Stimulated activated CD8-positive, alpha-beta memory T cell treated with anti-CD3 and anti-CD28 coated beads, Interleukin-7, amount 100 ng/mL, for 48 hours (primary cell): Measurements from ENCODE around the gene SMG6.
A peak's percentile ranks its signal among the peaks of the same experiment; 100 is the strongest.

ENCODE experiments used
- DNase-seq, 2 donors: peaks; one replicate each; pipeline ENCODE4 v3.0.0-alpha.2; 2020; ENCODE audit warnings: low read depth in 1 of 2; ENCODE audit errors: extremely low read depth in 1 of 2

SMG6 gene

DNA sequence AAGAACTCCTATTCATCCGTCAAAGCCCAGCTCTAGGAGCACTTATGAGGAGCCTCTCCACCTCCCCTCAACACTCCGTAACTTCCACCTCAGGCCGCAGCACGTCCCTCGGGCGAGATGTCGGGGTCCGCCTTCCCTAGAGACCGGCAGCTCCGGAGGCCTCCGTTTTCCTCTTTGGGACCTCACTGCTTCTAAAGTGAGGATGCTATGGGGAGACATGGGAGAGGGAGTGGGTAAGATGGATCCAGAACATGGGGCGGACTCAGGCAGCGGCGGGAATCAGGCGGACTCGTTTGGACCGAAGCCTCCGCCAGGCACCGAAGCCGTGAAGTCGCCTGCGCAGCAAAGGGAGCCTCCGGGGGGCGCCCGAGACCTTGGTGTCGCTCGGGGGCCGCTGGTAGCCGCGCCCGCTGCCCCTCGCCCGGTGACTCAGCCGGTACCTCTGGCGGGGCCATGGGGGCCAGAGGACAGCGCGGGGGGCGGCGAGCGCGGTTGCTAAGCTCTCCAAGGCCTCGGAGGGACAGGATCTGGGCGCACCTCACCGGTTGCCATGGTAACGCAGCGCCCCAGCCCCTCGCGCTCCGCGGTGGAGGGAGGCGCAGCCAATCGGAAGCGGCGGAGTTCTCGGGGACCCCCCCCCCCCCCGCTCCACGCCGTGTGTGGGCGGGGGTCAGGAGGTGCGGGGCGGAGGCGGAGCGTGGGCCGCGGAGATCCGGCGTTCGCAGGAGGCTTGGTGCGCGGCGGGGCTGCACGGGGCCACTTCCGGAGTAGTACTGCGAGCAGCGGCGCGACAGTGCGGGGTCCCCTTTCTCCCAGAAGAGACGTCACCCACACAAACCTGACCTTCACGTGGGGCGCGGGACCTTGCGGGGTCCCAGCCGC lies 250.0 kb downstream of the SMG6 start:
- peak; percentile 71 to 76 for DNase-seq

DNA sequence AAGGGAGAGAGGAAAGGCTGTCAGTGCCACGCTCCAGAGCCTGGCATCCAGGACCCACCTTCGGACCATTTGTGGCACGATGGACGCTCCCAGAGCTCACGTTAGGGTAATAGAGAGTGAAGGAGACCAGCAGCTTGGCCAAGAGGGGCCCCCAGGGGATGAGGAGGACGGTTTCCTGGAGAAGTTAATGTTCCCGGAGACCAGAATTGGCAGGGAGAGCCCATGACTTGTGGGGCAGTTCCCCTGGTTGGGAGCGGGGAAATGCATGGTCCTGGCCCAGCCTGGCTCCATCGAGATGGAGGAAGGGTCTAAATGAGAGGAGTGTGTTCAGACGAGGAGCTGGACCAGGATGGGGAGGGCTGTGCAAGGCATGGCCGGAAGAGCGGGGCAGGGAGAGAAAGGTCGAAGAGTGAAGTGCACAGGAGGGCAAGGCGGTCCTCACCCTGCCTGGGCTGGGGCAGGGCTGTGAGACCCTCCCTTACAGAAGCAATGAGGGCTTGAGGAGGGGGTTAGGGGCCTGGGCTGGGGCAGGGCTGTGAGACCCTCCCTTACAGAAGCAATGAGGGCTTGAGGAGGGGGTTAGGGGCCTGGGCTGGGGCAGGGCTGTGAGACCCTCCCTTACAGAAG lies 251.5 kb downstream of the SMG6 start:
- DNase-seq = no peak

DNA sequence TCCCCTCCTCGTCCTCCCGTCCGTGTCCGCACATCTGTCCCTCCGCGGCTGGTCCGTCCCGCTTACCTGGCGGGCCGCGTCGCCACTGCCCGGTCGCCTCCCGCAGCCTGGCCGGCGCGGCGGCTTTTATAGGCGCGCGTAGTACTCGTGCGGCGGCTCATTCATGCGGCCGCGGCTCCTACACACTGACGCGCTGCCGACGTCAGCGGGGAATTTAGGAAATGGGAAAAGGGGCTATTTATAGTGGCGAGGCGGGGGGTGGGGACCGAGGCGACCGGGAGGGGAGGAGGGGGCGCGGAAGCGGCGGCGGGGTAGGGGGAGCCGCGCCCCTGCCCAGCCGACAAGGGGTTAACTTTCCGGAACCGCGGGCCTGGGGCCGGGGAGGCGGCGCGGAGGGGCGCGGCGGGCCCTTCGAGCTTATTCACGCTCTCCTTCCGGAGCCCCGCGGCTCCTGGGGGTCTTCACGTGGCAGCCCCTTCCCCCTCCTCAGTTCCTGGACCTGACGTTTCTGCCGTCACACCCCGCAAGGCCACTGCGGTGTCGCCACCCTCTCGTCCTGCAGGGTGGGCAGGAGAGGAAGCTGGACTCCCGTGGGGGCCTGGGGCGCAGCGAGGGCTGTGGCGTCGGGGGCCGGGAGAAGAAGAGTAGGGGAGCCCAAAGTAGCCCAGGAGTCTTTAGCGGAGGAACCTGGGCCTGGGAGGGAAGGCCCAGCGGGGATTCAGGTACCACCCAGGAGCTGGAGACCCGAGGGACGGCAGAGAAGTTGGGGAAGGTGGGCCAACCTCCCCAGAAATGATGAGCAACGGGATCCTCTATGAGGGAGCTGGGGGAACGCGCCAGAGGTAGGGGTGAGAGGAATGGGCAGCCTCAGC lies 252.3 kb downstream of the SMG6 start:
- no peak for DNase-seq

DNA sequence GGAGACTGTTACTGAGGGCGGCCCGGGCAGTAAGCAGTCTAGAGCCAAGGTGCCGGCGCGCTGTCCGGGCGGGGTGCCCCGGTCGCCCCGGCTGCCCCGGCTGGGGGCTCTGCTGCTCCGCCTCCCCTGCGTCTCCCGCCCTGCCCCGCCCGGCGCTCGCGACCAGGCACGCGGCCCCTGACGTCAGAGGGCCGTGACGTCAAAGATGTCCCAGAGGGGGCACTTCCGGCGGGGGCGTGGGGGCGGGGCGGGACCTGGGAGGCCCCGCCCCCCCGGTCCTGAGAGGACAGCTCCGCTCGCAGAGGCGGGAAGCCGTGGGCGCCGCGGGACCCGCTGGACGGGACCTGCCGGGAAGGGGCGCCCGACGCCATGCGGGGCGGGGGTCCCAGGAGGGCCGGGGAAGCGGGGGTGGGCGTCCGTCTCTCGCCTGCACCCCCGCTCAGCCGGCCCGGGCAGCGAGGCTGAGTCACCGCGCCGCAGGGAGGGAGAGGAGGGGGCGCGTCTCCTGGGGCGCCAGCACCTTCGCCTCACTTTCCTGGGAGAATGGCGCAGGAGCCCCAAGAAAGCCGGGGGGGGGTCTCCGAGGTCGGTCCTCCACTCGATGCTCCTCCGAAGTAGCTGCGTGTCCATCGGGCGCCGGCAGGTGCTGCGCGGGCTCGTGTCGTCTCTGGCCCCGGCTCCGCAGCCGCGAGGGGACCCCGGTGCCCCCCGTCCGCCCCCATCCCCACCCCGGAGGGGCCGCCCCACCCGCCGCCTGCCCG lies 253.1 kb downstream of the SMG6 start:
- DNase-seq = no peak

DNA sequence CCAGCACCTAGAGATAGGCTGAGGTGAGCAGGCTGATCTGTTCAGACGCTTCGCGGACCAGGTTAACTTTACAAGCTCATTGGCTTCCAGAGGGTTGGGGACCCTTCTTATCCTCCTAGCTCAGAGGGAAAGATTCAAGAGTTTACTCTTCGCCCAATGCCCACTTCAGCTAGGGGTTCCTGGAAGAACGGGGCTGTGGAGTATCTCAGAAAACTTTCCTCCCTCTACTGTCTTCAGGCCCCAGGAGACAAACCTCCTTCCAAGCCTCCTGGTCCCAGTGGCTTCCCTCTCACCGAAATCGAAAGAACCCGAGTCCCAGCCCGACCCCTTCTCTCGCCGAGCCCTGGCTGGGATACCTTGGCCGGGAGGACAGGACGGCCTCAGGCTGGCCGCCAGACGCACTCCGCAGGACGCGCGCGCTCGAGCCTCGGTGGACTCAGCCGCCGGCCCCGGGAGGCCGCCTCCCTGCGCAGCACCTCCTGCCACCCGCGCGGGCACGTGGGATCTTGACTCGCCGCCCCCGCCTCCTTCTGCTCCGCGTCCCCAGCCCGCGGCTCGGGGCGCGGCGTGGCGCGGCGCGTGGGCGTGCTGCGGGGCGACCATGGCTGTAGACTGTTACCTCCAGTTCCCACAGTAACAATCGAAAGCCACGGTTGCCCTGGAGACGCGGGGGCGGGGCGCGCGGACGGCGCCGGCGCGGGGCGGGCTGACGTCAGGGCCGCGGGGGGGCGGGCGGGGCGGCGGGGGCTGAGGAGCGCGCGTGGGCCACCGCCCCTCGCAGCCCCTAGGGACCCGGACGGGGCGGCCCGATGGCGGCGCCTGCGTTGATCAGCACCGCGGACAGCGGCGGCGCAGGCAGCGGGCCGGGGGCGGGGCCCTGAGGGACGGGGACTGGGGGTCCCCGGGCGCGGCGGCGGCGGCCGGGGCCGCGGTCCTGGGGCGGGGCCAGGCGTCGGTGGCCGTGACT lies 254.0 kb downstream of the SMG6 start:
- DNase-seq = peak; percentile 77 to 79

DNA sequence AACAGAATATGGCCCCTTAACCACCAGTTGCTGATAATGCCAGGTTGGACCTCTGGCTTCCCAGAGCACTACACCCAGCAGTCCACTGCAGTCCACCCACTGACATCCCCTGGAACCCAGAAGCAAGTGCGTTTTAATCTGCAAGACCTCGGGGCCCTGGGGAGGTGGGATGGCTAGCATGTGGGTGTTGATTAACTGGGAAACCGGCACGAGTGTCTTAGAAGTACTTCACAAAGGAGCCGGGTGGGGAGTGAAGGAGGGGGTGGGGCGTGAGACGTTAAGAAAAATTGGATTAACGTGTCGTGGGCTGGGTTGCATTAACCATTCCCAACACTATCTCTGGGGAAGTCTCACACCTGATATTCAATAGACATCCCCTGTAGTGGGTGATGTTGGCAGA lies 254.8 kb downstream of the SMG6 start:
- no peak for DNase-seq

DNA sequence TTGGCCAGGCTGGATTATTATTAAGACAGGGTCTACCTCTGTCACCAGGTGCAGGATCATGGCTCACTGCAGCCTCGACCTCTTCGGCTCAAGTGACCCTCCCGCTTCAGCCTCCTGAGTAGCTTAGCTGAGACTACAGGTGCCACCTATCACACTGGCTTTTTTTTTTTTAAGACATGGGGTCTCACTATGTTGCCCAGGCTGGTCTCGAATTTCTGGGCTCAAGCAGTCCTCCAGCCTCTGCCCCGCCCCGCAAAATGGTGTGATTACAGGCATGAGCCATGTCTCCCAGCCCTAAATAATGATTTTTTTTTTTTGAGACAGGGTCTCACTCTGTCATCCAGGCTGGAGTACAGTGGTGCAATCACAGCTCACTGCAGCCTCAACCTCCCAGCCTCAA lies 256.0 kb downstream of the SMG6 start:
- DNase-seq = no peak

DNA sequence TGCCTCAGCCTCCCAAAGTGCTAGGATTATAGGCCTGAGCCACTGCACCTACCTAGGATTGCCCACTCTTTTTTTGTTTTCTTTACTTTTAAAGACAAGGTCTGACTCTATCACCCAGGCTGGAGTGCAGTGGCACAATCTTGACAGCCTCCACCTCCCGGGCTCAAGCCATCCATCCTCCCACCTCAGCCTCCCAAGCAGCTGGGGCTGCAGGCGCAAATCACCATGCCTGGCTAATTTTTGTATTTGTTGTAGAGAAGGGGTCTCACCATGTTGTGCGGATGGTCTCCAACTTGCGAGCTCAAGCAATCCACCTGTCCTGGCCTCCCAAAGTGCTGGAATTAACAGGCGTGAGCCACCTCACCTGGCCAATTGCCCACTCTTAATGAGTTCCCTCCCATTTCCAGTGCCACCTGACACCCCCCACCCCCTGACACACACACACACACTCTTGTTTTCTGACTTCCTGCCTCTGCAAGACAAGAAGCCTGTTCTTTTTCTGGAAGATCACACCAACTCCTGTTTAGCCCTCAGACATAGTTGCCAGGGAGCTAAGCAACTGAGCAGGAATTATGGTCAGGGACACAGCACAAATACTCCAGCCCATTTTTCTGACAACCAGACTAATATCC lies 259.2 kb downstream of the SMG6 start:
- DNase-seq = no peak

DNA sequence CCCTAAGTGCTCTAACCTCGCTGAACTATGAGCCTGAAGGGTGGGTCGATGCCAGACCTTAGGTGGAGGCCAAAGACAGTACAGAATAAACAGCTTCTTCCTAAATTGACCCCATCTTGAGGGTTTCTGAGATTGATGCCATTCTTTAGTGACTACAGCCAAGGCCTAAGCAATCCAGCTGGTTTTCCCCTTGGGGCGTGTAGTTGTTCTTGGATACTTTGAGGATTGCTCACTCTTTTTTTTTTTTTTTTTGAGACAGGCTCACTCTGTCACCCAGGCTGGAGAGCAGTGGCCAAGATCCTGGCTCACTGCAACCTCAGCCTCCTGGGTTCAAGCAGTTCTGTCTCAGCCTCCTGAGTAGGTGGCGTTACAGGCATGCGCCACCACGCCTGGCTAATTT lies 259.8 kb downstream of the SMG6 start:
- no peak for DNase-seq

DNA sequence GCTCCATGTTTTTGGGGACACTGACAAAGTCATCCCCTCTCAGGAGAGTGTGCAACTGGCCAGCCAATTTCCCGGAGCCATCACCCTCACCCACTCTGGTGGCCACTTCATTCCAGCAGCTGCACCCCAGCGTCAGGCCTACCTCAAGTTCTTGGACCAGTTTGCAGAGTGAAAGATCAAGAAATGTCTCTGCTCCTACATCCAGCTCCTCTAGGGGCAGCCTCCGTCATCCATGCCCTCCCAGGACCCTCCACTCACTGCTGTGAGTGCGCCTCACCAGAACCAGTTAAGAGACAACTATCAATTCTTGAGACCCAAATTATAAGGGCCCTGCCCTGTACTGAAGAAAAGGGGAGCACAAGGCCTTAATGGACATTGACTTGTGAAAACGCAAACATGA lies 260.7 kb downstream of the SMG6 start:
- DNase-seq = no peak

DNA sequence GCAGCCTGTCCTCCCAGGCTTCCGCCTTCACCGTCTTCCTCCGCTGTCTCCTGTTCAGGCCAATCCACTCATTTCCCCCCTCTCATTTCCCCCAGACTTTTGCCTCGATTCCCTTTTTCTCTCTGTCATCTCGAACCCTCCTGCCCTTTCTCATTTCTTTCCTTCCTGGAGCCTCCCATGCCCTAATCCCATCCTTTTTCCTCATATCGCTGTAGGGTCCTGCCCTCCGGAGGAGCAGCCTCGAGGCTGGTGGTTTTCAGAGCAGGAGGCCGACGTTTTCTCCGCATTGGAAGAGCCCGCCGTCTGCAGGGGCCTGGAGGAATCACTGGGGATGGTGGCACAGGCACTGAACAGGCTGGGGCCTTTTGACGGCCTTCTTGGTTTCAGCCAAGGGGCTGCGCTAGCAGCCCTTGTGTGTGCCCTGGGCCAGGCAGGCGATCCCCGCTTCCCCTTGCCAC lies 261.2 kb downstream of the SMG6 start:
- no peak for DNase-seq

DNA sequence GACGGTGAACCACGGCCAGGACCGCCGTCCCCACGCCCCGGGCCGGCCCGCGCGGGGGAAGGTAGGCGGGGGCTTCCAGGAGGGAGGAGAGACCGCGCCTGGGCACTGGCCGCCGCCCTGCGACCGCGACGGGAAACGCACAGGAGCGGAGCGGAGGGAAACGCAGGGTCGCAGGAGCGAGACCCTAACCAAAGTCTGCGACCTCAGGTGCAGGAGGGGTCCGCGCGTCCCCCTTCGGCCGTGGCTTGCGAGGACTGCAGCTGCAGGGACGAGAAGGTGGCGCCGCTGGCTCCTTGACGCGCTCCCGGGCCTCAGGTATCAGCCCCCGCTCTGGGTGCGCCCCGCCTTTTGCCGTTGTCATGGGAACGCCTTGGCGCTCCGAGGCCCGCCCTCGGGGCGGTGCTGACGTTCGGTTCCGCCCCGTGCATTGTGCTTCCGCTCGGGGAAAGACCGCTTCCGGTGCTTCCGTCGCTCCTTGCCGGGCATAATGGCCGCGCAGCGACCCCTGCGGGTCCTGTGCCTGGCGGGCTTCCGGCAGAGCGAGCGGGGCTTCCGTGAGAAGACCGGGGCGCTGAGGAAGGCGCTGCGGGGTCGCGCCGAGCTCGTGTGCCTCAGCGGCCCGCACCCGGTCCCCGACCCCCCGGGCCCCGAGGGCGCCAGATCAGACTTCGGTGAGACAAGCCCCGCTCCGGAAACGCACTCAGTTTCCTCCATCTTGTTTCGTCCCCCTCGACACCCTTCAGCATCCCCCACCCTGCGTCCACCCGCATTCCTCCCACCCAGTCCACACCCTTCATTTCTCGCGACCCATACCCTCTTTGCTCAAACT lies 261.8 kb downstream of the SMG6 start, which contains the start of gene OVCA2:
TSS of gene OVCA2 (plus strand) at position 462 of the 829 bp plus-strand sequence. CDS start at position 488, 26 bp downstream.
- DNase-seq = peak; percentile 93 to 95

DNA sequence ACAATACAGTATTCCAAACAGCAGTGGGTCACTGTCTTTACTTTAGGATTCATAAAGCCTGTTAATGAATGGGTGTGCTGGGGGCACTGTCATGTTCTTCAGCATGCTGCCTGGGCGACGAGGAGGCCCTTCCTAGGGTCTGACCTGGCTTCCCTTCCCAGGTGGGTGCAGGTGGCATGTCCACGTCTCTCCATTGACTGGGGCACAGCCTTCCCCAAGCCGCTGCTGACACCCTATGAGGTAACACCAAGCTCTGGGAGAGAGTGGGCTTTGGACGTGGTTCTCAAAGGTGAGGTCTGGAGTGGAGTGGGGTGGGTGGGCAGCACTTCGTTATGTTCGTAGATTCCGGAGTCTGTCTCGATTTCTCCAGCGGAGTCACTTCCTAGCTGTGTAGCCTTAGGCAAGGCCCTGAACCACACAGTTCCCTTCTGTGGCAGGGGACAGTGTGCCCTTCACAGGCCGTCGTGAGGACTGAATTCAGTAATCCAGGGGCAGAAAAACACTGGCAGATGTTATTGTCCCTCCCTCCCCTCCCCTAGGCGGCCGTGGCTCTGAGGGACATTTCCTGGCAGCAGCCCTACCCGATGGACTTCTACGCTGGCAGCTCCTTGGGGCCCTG lies 262.5 kb downstream of the SMG6 start:
- DNase-seq = no peak

DNA sequence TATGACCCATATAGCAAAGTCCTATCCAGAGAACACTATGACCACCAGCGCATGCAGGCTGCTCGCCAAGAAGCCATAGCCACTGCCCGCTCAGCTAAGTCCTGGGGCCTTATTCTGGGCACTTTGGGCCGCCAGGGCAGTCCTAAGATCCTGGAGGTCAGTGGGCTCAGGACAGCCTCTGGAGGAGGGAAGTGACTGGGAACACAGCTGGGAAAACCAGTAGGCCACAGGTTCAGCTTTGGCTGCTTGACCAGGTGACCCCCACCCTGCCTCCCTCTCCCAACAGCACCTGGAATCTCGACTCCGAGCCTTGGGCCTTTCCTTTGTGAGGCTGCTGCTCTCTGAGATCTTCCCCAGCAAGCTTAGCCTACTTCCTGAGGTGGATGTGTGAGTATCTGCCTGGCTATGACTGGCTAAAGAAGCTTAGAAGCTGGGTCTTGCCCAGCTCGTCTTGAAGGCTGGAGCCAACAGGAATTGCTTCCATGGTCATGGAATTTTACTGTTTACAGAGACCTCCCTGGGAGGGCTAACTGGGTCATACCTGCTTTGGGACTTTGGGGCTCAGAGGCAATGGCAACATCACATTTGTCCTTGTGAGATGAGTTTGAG lies 263.3 kb downstream of the SMG6 start:
- DNase-seq = no peak

DNA sequence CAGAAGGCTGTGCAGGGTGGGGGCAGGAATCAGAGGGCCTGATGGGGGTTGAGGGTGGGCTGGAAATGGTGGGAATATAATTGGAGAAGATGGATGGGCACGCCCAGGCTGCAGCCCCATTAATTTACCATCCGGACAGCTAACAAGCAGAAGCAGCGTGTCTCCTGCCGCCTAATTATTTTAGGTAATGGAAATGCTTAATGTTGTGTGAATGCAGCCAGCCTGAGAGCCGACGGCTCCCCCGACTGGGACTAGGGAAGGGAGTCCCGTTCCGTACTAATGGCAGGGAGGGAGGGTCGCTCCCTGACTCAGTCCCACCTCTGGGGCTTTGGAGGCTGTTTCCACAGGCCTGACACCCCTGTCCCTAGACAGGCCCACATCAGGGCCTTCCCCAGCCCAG lies 266.4 kb downstream of the SMG6 start:
- no peak for DNase-seq

DNA sequence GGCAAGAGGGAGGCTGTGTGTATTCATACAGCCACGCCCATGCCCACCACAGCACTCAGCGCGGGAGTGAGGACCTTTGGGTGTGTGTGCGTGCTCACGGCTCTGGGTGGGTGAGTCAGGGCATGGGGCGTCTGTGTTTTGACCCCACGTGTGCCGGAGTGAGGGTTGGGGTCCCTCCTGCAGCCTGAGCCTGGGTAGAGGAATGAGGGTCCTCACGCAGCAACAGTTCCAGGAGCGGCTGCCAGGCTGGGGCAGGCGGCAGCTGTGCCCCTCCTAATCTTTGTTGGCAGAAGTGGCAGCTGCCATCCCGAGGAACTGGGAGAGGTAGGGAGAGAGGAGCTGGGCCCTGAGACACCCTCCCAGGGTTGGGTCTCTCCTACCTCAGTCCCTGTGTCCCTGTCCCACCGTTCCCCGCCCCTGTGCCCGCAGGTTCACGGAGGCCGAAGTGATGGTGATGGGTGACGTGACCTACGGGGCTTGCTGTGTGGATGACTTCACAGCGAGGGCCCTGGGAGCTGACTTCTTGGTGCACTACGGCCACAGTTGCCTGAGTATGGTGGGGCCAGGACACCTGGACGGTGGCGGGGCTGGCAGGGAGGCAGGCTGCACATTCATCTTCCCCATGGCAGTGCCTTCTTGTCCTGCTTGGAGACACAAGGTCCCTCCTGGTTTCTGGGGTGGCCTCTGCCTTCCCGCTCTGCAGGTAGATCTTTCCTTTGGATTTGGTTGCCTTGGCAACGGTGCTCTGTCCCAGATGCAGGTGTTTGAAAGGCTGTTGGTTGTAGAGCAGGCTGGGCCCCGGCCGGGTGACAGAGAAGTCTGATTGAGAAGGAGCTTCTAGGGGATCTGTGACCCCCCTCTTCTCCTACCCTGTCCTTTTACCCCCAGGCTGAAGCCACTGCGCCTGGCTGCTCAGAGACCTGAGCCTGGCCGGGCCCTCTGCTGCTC lies 267.8 kb downstream of the SMG6 start:
- no peak for DNase-seq
